Measurements from ENCODE around the gene NDUFS7.
A peak's percentile ranks its signal among the peaks of the same experiment; 100 is the strongest.
"Not testable (repeated sequence)": the region's sequence is repeated elsewhere in the genome, so short reads cannot be mapped to it uniquely, and the experiment has no call there.

NDUFS7 gene

GRCh38 chr19:1435378-1435989, 51.8 kb downstream of the NDUFS7 start:
- FAIRE-seq, result no peak

- no peak for FAIRE-seq
These were observed 53.9 kb downstream of the NDUFS7 start for GRCh38 chr19:1437609-1438008.

DNA sequence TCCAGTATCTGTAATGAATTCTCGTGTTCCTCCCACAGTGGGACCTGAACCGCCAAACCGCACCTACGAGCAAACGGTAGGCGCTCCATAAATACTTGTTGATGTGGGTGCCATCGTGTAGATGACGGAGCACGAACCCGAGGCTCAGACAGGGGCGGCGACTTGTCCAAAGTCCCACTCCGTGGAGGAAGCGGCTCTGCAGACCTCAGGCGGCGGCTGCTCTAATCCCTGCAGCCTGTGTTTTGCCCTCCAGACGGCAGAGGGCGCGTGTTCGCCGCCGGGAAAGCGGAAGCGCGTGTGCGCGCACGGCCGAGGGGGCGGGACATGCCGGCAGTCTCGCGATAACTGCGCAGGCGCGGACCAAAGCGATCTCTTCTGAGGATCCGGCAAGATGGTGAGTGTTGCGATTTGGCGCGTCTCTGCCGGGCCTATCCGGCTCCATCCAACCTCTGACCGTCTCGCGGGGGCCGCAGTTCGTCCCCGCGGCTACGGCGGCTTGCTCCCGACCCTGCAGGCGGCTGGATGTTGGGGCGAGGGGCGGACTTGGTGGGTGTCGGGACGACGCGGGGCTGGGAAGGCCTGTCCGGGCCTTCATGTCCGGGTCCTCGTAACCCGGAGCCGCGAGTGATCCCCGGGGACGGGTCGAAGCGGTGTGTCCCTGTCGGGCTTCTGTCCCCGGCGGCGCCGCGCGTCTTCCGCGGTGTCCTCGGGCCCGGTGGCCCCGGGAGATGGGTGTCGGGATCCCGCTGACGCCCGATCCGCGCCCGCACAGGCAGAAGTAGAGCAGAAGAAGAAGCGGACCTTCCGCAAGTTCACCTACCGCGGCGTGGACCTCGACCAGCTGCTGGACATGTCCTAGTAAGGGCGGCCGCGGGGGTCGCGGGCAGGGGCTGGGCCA, 54.6 kb downstream of the NDUFS7 start, which contains the start of gene RPS15:
Gene RPS15, plus strand, starts transcription at position 362 of the 898 bp plus-strand sequence. Its CDS starts 30 bp downstream, at position 392.
- peak; percentile 61 for FAIRE-seq

GRCh38 chr19:1438933-1439354, 55.2 kb downstream of the NDUFS7 start:
- FAIRE-seq, result no peak

DNA sequence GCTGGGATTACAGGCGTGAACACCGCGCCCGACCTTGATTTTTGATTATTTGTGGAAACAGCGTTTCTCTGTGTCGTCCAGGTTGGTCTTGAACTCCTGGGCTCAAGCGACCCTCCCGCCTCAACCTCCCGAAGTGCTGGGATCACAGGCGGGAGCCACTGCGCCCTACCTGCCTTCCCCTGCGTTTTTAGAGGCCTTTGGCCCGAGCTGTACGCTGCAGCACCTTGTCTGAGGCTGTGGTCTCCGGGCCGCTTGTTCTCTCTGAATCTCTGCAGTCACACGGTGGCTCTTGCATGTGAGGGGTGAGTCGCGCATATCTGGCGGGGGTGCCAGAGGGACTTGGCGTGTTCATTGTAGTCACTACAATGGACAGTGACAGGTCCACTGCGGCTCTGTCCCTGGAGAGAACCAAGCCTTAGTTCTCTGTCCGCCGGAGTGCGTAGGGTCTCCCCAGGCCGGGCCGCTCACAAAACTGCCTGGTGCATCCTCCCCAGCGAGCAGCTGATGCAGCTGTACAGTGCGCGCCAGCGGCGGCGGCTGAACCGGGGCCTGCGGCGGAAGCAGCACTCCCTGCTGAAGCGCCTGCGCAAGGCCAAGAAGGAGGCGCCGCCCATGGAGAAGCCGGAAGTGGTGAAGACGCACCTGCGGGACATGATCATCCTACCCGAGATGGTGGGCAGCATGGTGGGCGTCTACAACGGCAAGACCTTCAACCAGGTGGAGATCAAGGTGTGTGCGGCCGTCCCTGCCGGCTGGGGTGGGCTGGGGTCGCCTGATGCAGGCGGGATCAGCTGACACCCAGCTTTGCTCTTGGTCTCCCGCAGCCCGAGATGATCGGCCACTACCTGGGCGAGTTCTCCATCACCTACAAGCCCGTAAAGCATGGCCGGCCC, 56.1 kb downstream of the NDUFS7 start:
- FAIRE-seq, result not testable (repeated sequence)

- FAIRE-seq, result no peak
These were observed 56.7 kb downstream of the NDUFS7 start for GRCh38 chr19:1440418-1440801.

GRCh38 chr19:1441022-1441426, 57.3 kb downstream of the NDUFS7 start:
- no peak for FAIRE-seq

- no peak for FAIRE-seq
These were observed 58.2 kb downstream of the NDUFS7 start for GRCh38 chr19:1441677-1442438.
